GM23338 (cell line): ENCODE data around the gene BEGAIN. TPM values are rescaled to one million over a fixed set of nuclear protein-coding genes. Genes with fewer than 3 reads are reported as not detected.

Experiments
- ATAC-seq: fragments of 200-7000 bp; cut with Tn5 transposase; 3 replicates; pipeline ENCODE4 v1.9.1; 2020
- DNase-seq: peaks from one replicate; pipeline ENCODE4 v3.0.0-alpha.2; 2015; ENCODE audit warnings: low spot score
- H2AFZ ChIP-seq: fragments of 200-600 bp; sonication (generic); 2 replicates; pipeline ENCODE4 v1.8.0; 2016; ENCODE audit warnings: antibody characterized with exemption, mild to moderate bottlenecking, moderate library complexity
- H3F3A ChIP-seq: fragments of 200-600 bp; sonication (generic); replicated peaks from 2 replicates; pipeline ENCODE4 v1.8.0; 2017; ENCODE audit warnings: antibody characterized with exemption, mixed run types, low read depth
- H3K27ac ChIP-seq: fragments of 200-600 bp; sonication (generic); 2 replicates; pipeline ENCODE4 v1.6.1; 2016; ENCODE audit warnings: low read depth
- H3K27me3 ChIP-seq: fragments of 200-600 bp; sonication (generic); 2 replicates; pipeline ENCODE4 v1.8.0; 2016; ENCODE audit warnings: mild to moderate bottlenecking, mixed run types, moderate library complexity; ENCODE audit not compliant: insufficient read depth
- H3K36me3 ChIP-seq: fragments of 200-600 bp; sonication (generic); 2 replicates; pipeline ENCODE4 v1.8.0; 2016; ENCODE audit warnings: mild to moderate bottlenecking; ENCODE audit not compliant: insufficient read depth
- H3K4me1 ChIP-seq: fragments of 200-600 bp; sonication (generic); 2 replicates; pipeline ENCODE4 v1.8.0; 2016; ENCODE audit warnings: mild to moderate bottlenecking, moderate library complexity; ENCODE audit not compliant: insufficient read depth
- H3K4me2 ChIP-seq: fragments of 200-600 bp; sonication (generic); 2 replicates; pipeline ENCODE4 v1.7.1; 2017; ENCODE audit warnings: mixed run types
- H3K4me3 ChIP-seq: fragments of 200-600 bp; sonication (generic); 2 replicates; pipeline ENCODE4 v1.6.1; 2016; ENCODE audit warnings: mixed run types
- H3K79me2 ChIP-seq: fragments of 200-600 bp; sonication (generic); replicated peaks from 2 replicates; pipeline ENCODE4 v1.8.0; 2017; ENCODE audit warnings: mild to moderate bottlenecking; ENCODE audit not compliant: insufficient read depth
- H3K9me2 ChIP-seq: fragments of 200-600 bp; sonication (generic); 2 replicates; pipeline ENCODE4 v1.8.0; 2017; ENCODE audit not compliant: insufficient read depth
- H4K20me1 ChIP-seq: fragments of 200-600 bp; sonication (generic); replicated peaks from 2 replicates; pipeline ENCODE4 v1.8.0; 2017; ENCODE audit warnings: mild to moderate bottlenecking; ENCODE audit not compliant: insufficient read depth
- H3K27ac Mint-ChIP-seq: 2 replicates; pipeline ENCODE4 v1.8.0; 2020; ENCODE audit warnings: inconsistent platforms, mild to moderate bottlenecking, moderate library complexity, mixed read lengths
- H3K27me3 Mint-ChIP-seq: 3 replicates; pipeline ENCODE4 v1.8.0; 2022; ENCODE audit warnings: low read depth, mild to moderate bottlenecking, moderate library complexity, mixed read lengths, inconsistent platforms; ENCODE audit not compliant: insufficient read depth, poor library complexity
- H3K36me3 Mint-ChIP-seq: 3 replicates; pipeline ENCODE4 v1.8.0; 2021; ENCODE audit warnings: low read depth, mild to moderate bottlenecking, inconsistent platforms, moderate library complexity, mixed read lengths
- H3K4me1 Mint-ChIP-seq: 3 replicates; pipeline ENCODE4 v1.8.0; 2020; ENCODE audit warnings: mild to moderate bottlenecking, inconsistent platforms, mixed read lengths
- H3K4me3 Mint-ChIP-seq: 3 replicates; pipeline ENCODE4 v1.8.0; 2021; ENCODE audit warnings: moderate library complexity, mild to moderate bottlenecking, inconsistent platforms, mixed read lengths
- H3K9me3 Mint-ChIP-seq: 3 replicates; pipeline ENCODE4 v1.8.0; 2020; ENCODE audit warnings: moderate library complexity, mild to moderate bottlenecking, inconsistent platforms, mixed read lengths
- CREB1 ChIP-seq: fragments of 250-450 bp; sonication (Bioruptor Pico); IDR thresholded peaks from 2 replicates; pipeline ENCODE4 v1.5.0; 2020; ENCODE audit warnings: low read depth, mild to moderate bottlenecking, moderate library complexity
- EZH2 ChIP-seq: fragments of 200-600 bp; sonication (generic); IDR thresholded peaks from one replicate; pipeline ENCODE4 v1.8.0; 2017; ENCODE audit warnings: antibody characterized with exemption, mild to moderate bottlenecking, low read depth; ENCODE audit not compliant: unreplicated experiment
- EZH2phosphoT487 ChIP-seq: fragments of 200-600 bp; sonication (generic); IDR thresholded peaks from one replicate; pipeline ENCODE4 v1.8.1; 2018; ENCODE audit warnings: antibody characterized with exemption; ENCODE audit not compliant: unreplicated experiment
- JUNB ChIP-seq: IDR thresholded peaks from one replicate; pipeline ENCODE4 v1.6.1; 2016; ENCODE audit warnings: antibody characterized with exemption; ENCODE audit not compliant: unreplicated experiment
- NANOG ChIP-seq: IDR thresholded peaks from 2 replicates; pipeline ENCODE4 v1.6.1; 2016; ENCODE audit warnings: antibody characterized with exemption, borderline replicate concordance
- POLR2AphosphoS5 ChIP-seq: IDR thresholded peaks from 2 replicates; pipeline ENCODE4 v1.6.1; 2016; ENCODE audit warnings: antibody characterized with exemption, low read depth
- STAT1 ChIP-seq: IDR thresholded peaks from one replicate; pipeline ENCODE4 v1.6.1; 2016; ENCODE audit warnings: antibody characterized with exemption; ENCODE audit not compliant: unreplicated experiment
- ZNF331 ChIP-seq: fragments of 250-450 bp; sonication (Bioruptor Pico); IDR thresholded peaks from 2 replicates; pipeline ENCODE4 v1.5.0; 2020; ENCODE audit warnings: low read depth, mild to moderate bottlenecking, moderate library complexity
- ZNF462 ChIP-seq: fragments of 250-450 bp; sonication (Bioruptor Pico); IDR thresholded peaks from 2 replicates; pipeline ENCODE4 v1.5.0; 2020; ENCODE audit warnings: mild to moderate bottlenecking, moderate library complexity
- polyA plus RNA-seq: library from polyadenylated mRNA; unstranded; fragments of >200 nt; fragmentation: Nextera tagmentation; extraction: Ambion mirVana; gene quantifications from 2 replicates; pipeline ENCODE4 v1.2.1, GENCODE V29; 2016
- total RNA-seq: library from RNA; depleted of rRNA; stranded (reverse); fragments of >200 nt; shearing (Covaris generic); gene quantifications from 2 replicates; pipeline ENCODE4 v1.2.3, GENCODE V29; 2014
- TF ChIP-seq, protein P1 (sequence below), 2 experiments: fragments of 200-600 bp in 1 of 2; sonication (generic) in 1 of 2; conservative IDR thresholded peaks; 2 replicates each; pipeline versions ENCODE4 v1.5.1 to v1.6.1; 2016 to 2017; ENCODE audit warnings: antibody characterized with exemption in 2 of 2, low read depth in 2 of 2, mild to moderate bottlenecking in 2 of 2, moderate library complexity in 1 of 2

The BEGAIN gene
- total and polyA plus RNA-seq, 2 experiments from 2014 or later: 0.60 to 2.4 TPM

- H3K9me2 ChIP-seq: no peaks in the 10 kb centered on the region
- Mint-ChIP-seq H3K9me3 (no peaks in the 10 kb centered on the region), H3K27ac (no peak overlapping the region), H3K36me3 (no peaks in the 10 kb centered on the region), H3K4me3 (no peak overlapping the region), H3K27me3 (peaks cover 3% of the 10 kb centered on the region), H3K4me1 (peaks cover 8% of the 10 kb centered on the region)
- ATAC-seq (no peak), DNase-seq (no peak)
- no peak for TF ChIP-seq JUNB
- no peaks in the 10 kb centered on the region for H3K4me1 ChIP-seq
- H3K27me3 ChIP-seq: no peaks in the 10 kb centered on the region
- H3K27ac ChIP-seq: no peak overlapping the region
- H2AFZ ChIP-seq: no peak overlapping the region
- H3K79me2 ChIP-seq: no peaks in the 10 kb centered on the region
- H3K36me3 ChIP-seq: no peaks in the 10 kb centered on the region
- no peak overlapping the region for H3K4me2 ChIP-seq
- no peak overlapping the region for H3K4me3 ChIP-seq
- no peaks in the 10 kb centered on the region for H3F3A ChIP-seq
- no peaks in the 10 kb centered on the region for H4K20me1 ChIP-seq
Observed at GRCh38 chr14:100532154-100532861, 54.9 kb downstream of the BEGAIN start.

GRCh38 chr14:100531152-100532121, 55.8 kb downstream of the BEGAIN start:
- peaks cover 5% of the 10 kb centered on the region for H3K4me1 Mint-ChIP-seq
- TF ChIP-seq POLR2AphosphoS5 (no peak), JUNB (no peak), EZH2phosphoT487 (no peak), STAT1 (no peak), EZH2 (no peak), CREB1 (CRISPR knock-in tag) (no peak), ZNF462 (CRISPR knock-in tag) (no peak), NANOG (no peak), ZNF331 (no peak)
- TF ChIP-seq, protein P1, sequence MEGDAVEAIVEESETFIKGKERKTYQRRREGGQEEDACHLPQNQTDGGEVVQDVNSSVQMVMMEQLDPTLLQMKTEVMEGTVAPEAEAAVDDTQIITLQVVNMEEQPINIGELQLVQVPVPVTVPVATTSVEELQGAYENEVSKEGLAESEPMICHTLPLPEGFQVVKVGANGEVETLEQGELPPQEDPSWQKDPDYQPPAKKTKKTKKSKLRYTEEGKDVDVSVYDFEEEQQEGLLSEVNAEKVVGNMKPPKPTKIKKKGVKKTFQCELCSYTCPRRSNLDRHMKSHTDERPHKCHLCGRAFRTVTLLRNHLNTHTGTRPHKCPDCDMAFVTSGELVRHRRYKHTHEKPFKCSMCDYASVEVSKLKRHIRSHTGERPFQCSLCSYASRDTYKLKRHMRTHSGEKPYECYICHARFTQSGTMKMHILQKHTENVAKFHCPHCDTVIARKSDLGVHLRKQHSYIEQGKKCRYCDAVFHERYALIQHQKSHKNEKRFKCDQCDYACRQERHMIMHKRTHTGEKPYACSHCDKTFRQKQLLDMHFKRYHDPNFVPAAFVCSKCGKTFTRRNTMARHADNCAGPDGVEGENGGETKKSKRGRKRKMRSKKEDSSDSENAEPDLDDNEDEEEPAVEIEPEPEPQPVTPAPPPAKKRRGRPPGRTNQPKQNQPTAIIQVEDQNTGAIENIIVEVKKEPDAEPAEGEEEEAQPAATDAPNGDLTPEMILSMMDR (conservative IDR thresholded peaks at IDR 0.05; ENCODE audit: low read depth in 2 of 2): no peak

More at GRCh38 chr14:100531152-100532121, 55.8 kb downstream of the BEGAIN start:
- Histone ChIP-seq H3K36me3 (no peaks in the 10 kb centered on the region), H3K79me2 (no peaks in the 10 kb centered on the region), H4K20me1 (no peaks in the 10 kb centered on the region), H3K4me3 (no peak overlapping the region), H3F3A (no peaks in the 10 kb centered on the region), H3K9me2 (no peaks in the 10 kb centered on the region), H3K4me2 (no peak overlapping the region), H3K27ac (no peak overlapping the region), H3K4me1 (no peaks in the 10 kb centered on the region), H2AFZ (no peak overlapping the region), H3K27me3 (no peaks in the 10 kb centered on the region)
- H3K9me3 Mint-ChIP-seq: no peaks in the 10 kb centered on the region
- H3K27me3 Mint-ChIP-seq: peaks cover 3% of the 10 kb centered on the region
- no peaks in the 10 kb centered on the region for H3K36me3 Mint-ChIP-seq
- no peak overlapping the region for H3K4me3 Mint-ChIP-seq
- DNase-seq (no peak), ATAC-seq (no peak)
- no peak overlapping the region for H3K27ac Mint-ChIP-seq
